ENCODE measurements around the gene RAF1.
"Not testable (repeated sequence)": the region's sequence is repeated elsewhere in the genome, so short reads cannot be mapped to it uniquely, and the experiment has no call there.

Gene RAF1

GRCh38 chr3:12633108-12633507 lies 30.8 kb downstream of the RAF1 start:
- DNase-seq: no peak

GRCh38 chr3:12632523-12632922 lies 31.4 kb downstream of the RAF1 start:
- no peak for DNase-seq

- not testable (repeated sequence) for DNase-seq
These were observed 33.1 kb downstream of the RAF1 start for GRCh38 chr3:12630843-12631242.

DNA sequence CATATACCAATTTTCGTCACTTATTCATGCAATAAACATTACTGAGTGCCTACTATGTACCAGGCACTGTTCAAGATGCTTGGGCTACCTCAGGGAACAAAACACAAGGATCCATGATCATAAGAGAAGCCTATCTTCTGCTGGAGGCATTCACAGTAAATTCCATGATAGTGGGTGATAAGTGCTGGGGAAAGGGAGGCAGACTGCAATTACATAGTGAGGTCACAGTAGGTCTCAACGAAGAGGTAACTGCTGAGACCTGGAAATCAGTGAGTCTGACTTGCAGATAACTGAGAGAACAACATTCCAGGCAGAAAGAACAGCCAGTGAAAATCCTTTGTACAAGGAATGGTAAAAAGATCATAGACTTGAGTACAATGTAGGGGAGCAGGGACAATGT lies 33.6 kb downstream of the RAF1 start:
- DNase-seq: no peak

DNA sequence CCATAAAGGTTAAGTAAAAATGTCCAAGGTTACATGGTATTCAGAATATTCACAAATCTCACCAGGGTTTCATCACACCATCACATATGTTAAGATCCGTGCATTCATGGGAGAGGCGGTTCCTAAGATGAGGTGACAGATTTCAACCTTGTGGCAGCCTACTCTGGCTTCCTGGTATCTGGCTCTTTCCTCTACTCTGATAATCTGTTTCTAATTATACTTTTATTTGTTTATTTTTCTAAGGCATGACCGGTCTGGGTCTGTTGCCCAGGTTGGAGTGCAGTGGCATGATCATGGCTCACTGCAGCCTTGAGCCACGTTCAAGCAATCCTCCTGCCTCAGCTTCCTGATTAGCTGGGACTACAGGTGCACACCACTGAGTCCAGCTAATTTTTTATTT lies 34.4 kb downstream of the RAF1 start:
- no peak for DNase-seq

GRCh38 chr3:12628813-12629212 lies 35.1 kb downstream of the RAF1 start:
- no peak for DNase-seq

- DNase-seq: no peak
These were observed 36.5 kb downstream of the RAF1 start for GRCh38 chr3:12627370-12627769.

DNA sequence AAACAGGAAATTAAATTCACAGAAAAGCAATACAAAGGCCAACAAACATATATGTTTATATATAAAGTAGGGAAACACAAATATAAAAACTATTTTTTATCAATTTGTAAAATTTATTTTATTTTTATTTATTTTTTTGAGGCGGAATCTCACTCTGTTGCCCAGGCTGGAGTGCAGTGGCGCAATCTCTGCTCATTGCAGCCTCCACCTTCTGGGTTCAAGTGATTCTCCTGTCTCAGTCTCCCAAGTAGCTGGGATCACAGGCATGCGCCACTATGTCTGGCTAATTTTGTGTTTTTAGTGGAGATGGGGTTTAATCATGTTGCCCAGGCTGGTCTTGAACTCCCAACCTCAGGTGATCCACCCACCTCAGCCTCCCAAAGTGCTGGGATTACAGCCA lies 39.0 kb downstream of the RAF1 start:
- not testable (repeated sequence) for DNase-seq

DNA sequence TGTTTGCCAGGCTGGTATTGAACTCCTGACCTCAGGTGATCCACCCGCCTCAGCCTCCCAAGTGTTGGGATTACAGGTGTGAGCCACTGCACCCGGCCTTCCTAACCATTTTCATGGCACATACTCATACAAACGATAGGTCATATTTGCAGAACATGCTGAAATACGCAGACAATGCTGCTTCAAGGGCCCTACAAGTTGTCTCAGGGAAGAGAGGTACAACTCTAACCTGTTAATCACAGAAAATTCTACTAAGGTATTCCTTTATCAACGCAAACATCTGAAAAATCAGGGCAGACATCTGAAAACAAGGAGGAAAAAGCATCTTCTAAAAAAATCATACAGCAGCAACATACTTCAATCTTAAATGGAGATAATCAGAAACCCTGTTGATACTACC lies 39.9 kb downstream of the RAF1 start:
- DNase-seq: no peak

DNA sequence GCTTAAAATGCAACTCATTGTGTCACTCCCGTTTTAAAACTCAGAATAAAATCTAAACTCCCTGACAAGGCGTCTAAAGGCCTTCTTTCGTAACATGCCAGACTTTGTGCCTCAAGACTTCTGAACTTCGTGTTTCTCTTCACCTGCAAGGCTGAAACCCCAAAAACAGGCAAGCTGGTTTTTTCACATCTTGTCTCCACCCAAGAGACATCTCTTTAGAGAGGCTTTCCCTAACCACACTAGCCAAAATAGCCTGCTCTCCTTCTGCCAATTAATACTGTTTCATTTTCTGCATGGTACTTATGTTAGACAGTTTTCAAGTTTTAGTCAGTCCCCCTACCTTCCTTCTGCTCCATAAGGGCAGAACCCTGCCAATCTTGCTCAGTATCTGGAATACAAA lies 41.6 kb downstream of the RAF1 start:
- no peak for DNase-seq

DNA sequence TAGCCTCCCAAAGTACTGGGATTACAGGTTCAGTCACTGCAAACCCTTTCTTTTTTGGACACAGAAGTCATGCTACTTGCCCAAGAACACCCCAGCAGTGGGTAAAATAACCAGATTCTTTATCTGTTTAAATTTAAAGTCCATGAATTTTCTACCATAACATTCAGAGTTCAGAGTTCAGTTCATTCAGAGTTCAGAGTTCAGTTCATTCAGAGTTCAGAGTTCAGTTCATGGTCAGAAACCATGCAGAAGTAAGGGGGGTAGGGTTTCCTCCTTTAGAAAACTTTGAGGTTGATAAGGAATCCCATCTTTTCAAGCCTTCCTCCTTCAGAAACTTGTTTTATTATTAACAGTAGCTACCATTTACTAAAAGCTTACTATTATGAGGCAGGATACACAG lies 43.2 kb downstream of the RAF1 start:
- DNase-seq: no peak

DNA sequence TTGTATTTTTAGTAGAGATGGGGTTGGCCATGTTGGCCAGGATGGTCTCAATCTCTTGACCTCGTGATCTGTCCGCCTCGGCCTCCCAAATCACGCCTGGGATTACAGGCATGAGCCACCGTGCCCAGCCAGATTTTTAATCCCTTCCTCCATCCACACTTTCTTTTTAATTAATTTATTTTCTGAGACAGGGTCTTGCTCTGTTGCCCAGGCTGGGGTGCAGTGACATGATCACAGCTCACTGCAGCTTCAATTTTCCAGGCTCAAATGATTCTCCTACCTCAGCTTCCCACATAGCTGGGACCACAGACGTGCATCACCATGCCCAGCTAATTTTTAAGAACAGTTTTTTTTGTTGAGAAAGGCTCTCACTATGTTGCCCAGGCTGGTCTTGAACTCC lies 43.6 kb downstream of the RAF1 start:
- DNase-seq: no peak

DNA sequence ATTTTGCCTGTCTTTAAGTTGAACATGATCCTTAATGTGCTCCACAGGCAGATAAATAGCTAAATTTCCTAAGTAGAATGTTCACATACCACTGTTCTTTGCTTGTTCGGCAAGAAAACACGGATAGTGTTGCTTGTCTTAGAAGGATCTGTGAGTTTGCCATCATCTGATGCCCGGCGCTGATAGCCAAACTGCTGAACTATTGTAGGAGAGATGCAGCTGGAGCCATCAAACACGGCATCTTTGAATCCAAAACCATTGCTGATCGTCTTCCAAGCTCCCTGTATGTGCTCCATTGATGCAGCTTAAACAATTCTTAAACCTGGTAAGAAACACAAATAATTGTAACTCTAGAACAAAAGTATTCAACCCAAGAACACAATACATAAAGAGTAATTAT lies 45.5 kb downstream of the RAF1 start:
- no peak for DNase-seq

DNA sequence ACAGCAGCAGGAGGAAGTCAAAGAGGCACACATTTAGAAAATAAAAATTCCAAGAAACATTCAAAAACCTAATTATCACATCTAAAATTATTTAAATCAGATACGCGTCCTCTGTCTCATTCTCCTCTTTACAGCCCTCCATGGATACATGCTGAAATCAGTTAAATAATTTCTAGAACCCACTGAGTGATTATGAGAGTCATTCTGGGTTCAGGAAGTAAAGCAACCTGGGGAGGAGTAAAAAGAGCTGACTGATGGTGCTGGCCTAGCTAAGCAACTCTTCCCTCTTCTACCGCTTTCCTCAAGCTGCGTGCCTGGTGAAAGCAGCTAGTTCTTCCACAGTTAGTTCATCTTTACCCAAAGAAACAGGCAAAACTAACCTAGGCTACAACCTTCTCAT lies 48.7 kb downstream of the RAF1 start:
- no peak for DNase-seq

- DNase-seq: no peak
These were observed 50.7 kb downstream of the RAF1 start for GRCh38 chr3:12613250-12613649.

GRCh38 chr3:12612514-12613226 lies 51.2 kb downstream of the RAF1 start:
- no peak for DNase-seq

GRCh38 chr3:12611117-12611516 lies 52.8 kb downstream of the RAF1 start:
- DNase-seq: no peak

DNA sequence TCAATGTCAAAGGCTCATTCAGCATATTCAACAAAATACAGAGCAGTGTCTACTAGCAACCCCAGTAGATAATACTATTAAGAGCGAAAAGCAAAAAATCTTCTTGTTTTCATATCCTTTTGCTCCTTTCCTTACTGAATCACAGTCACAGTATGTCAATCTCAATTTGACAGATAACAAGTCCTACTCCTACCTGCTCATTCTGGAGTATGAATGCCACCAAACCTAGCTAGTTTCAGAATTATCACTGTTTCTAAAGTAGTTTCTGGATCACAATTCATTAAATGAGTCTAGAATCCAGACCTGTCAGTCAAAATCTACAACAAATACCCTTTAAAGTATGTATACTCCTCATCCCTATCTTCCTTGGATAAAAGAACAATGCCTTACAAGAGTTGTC lies 55.5 kb downstream of the RAF1 start:
- no peak for DNase-seq

- DNase-seq: no peak
These were observed 59.9 kb downstream of the RAF1 start for GRCh38 chr3:12603969-12604368.

- no peak for DNase-seq
These were observed 62.8 kb downstream of the RAF1 start for GRCh38 chr3:12601072-12601471.

DNA sequence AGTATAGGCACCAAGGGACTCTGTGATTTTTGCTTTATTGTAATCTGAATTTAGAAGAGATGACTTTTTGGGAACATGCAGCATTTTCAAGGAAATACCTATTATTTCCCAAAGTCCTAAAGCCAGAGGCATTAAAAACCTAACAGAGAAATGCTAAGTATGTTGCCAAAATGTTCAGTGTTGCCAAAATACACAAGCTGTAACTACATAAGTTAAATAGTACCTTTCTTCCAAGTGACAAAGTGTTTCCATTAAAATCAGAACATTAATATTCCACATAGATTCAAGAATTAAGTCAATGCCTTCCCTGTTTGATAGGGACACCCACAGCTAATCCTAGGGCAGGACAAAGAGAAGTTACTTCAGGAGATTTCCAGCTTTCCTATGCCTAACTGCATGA lies 65.0 kb downstream of the RAF1 start:
- DNase-seq: no peak

- DNase-seq: no peak
These were observed 70.4 kb downstream of the RAF1 start for GRCh38 chr3:12593473-12593872.

GRCh38 chr3:12591997-12592715 lies 71.8 kb downstream of the RAF1 start:
- DNase-seq: no peak

DNA sequence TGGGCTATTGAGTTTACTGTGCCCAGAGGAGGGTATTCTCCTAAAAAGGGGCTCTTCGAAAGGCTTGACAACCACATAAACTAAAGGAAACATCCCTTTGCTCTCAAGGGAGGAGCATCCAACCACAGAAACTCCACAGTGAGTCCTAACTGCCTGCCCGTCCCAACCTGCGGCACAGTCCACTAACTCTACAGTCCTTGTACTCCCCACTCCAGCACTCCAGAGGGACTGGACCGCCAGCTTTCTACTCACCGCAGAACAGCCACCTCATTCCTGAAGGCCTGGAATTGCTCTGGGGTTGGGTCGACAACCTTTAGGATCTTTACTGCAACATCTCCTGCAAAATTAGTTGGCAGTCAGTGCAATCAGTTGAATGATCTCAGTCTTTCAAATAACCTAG lies 72.5 kb downstream of the RAF1 start:
- DNase-seq: no peak

DNA sequence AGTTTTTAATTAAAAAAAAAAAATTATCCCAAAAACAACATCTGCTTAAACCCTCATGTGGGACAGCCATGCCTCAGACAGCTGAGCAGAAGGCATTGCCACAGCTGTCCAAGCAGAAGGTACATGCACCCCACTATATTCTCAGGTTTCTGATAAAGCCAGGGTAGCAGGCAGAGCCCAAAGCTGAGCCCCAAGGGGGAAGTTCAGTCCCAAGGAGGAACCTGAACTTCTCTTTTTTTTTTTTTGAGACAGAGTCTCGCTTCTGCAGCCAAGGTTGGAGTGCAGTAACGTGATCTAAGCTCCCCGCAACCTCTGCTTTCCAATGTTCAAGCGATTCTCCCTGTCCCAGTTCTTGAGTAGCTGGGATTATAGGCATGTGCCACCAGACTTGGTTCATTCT lies 73.8 kb downstream of the RAF1 start:
- DNase-seq: no peak

Measured in activated T-cell treated with anti-CD3 and anti-CD28 coated beads, Interleukin-2, amount 50 U/mL, for 48 hours (primary cell).